GM19238 (cell line): ENCODE measurements around the gene COL6A2.
"Not testable (repeated sequence)": the region's sequence is repeated elsewhere in the genome, so short reads cannot be mapped to it uniquely, and the experiment has no call there.

Experiments
- DNase-seq: peaks from one replicate; pipeline ENCODE4 v3.0.0; 2011; ENCODE audit warnings: low spot score; ENCODE audit not compliant: insufficient read length

The COL6A2 gene

DNA sequence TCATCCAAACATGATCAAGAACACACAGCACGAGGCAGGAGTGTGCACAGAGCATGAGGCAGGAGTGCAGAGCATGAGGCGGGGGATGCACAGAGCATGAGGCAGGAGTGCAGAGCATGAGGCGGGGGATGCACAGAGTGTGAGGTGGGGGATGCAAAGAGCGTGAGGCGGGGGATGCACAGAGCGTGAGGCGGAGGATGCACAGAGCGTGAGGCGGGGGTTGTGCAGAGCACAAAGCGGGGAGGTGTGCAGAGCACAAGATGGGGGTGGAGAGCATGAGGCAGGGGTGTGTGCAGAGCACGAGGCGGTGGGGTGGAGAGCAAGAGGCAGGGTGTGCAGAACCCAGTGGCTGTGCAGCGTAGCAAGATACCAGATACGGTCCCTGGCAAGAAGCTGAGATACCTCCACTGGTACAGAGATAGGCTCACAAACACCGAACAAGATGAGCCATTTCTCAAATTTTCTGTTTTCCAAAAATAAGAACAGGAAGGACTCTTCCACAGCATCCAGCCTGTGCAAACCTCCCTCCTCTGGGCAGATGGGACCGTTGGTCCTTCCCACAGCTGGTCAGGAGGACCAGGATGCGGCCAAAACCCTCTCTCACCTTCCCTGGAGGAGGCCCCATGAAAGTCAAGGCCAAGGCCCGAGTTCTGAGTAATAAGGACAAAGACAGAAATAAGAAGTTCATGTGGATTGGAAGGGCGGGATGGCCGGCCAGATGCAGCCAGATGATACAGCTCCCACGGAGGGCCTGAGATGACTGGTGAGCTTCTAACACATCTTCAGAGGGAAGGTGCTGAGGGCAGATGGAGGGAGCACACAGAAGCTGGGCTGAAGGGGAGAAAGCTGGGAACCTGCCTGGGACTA lies 74.3 kb downstream of the COL6A2 start:
- DNase-seq: no peak

DNA sequence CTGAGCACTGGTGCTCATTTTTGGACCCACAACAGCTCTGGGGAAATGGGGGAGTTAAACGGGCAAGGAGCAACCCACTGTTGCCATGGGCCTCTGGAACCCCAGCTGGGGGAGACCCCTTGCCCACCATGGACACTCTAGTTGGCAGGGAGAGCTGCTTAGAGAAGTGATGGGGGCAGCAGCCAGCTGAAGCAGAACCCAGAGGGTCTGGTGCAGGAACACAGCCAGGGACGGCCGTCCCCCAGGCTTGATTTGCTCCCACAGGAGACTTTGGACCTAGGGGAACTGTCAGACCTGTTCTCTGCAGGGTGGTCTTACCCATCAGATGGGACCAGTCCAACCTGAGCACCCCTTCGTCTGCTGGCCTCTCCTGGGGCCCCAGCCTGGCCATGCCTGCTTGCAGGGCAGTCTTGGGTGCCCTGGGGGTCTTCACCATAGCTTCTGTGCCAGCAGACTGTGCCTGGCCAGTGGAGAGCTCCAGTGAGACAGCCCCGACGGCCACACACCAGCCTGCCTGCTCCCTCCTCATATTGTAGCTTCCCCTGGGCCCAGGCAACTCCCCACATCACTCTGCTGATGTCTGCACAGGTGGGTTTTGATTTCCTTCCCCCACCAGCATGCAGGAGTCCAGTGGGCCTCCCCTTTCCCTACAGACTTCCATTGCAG lies 75.1 kb downstream of the COL6A2 start:
- DNase-seq: no peak

DNA sequence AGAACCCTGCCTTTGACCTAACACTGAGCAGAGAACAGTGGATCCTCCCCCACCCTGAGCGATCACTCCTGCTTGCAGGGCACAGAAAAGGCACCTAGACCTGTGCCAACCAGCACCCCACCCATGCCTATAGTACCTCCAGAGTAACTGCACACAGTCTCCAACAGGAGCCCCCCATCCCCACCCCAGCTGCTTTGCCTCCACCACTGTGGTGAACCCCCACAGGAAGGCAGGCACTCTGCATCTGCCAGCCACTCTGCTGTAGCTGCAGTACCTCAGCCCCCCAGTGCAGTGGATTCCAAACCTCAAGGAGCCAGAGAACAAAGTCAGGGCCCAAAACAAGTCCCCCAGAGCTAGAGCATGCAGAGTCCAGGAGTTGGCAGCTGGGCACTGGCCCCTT lies 75.7 kb downstream of the COL6A2 start:
- no peak for DNase-seq

DNA sequence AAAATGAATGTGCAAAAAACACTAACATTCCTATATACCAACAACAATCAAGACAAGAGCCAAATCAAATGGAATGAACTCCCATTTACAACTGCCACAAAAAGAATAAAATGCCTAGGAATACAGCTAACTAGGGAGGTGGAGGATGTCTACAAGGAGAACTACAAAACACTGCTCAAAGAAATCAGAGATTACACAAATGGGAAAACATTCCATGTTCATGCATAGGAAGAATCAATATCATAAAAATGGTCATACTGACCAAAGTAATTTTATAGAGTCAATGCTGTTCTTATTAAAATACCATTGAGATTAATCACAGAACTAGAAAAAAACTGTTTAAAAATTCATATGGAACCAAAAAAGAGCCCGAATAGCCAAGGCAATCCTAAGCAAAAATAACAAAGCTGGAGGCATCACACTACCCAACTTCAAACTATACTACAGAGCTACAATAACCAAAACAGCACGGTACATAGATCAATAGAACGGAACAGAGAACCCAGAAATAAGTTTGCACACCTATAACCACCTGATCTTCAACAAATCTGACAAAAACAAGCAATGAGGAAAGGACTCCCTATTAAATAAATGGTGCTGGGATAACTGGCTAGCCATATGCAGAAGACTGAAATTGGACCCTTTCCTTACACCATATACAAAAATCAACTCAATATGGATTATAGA lies 78.7 kb downstream of the COL6A2 start:
- not testable (repeated sequence) for DNase-seq

DNA sequence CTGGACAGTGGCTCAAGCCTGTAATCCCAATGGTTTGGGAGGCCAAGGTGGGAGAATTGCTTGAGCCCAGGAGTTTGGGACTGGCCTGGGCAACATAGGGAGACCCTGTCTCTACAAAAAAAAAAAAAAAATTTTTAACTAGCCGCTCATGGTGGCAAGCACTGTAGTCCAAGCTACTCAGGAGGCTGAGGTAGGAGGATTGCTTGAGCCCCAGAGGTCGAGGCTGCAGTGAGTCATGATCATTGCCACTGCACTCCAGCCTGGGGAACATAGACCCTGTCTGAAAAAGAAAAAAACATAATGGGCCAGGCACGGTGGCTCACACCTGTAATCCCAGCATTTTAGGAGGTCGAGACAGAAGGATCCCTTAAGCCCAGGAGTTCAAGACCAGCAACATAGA lies 81.0 kb downstream of the COL6A2 start:
- DNase-seq: no peak
